SK-N-MC (cell line): ENCODE measurements around the gene ZYX.

ENCODE experiments used
- EZH2 ChIP-seq: fragments of 200-600 bp; sonication (generic); IDR thresholded peaks from one replicate; pipeline ENCODE4 v1.6.1; 2017; ENCODE audit warnings: antibody characterized with exemption
- POLR2AphosphoS5 ChIP-seq: IDR thresholded peaks from 2 replicates; pipeline ENCODE4 v1.6.1; 2012; ENCODE audit warnings: mild to moderate bottlenecking, low read depth, low read length, borderline replicate concordance

DNA sequence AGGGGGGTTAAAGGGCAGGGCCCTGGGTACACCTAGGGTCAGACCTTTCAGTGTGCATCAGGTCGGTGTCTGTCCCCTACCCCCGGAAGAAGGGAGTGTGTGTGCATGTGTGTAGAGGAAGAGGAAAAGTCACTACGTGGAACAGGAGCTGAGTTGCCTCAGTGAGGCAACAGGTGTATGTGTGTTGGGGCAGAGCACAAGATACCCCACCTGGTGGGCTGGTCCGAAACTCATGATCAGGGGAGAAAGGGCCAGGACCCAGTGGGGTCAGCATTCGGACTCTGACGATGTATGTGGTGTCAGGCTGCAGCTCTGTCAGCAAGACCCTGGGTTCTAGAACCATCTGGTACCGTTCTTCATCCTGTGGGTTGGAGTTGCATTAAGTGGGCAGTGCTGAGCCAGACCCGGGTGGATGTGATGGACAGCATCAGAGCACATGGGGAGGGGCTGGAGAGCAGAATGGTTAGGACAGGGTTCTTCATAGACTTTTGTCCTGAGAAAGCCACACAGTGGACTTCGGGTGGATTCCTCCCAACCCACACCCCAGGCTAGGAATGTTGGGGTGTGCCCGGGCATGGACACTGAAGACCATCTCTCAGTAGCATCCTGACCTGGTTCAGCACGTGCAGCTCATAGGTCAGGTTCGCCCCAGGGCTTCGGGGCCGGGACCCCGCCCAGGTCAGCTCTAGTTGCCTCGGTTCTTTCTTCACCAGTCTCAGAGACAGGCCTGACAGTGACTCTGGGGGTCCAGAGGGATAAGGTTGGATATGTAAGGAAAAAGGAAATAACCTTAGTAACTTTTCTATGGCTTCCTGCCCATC, 16.8 kb downstream of the ZYX start:
- TF ChIP-seq EZH2 (no peak), POLR2AphosphoS5 (no peak)
